ENCODE measurements around the gene ADAMTS15. TPM values are rescaled to one million over a fixed set of nuclear protein-coding genes. Genes with fewer than 3 reads are reported as not detected.

The ADAMTS15 gene
- total RNA-seq, 1 donor: 2.2 TPM

- peak overlapping the region; percentile 74 for H3K4me3 ChIP-seq (ENCODE audit: low read depth, low read length)
- DNase-seq (ENCODE audit: low read depth): peak; percentile 90
- peak; percentile 75 for TF ChIP-seq CTCF (IDR thresholded peaks at IDR 0.05; ENCODE audit: insufficient read depth, low read depth, low read length)
Observed at GRCh38 chr11:130449996-130450769, 1.7 kb downstream of the ADAMTS15 start.

GRCh38 chr11:130451231-130452019 is 3.0 kb downstream of the ADAMTS15 start:
- peak overlapping the region; percentile 74 for H3K4me3 ChIP-seq (ENCODE audit: low read depth, low read length)
- no peak for TF ChIP-seq CTCF (IDR thresholded peaks at IDR 0.05; ENCODE audit: insufficient read depth, low read depth, low read length)
- DNase-seq (ENCODE audit: low read depth): peak; percentile 27

GRCh38 chr11:130452176-130452575 is 3.7 kb downstream of the ADAMTS15 start:
- no peak overlapping the region for H3K4me3 ChIP-seq (ENCODE audit: low read depth, low read length)
- no peak for DNase-seq (ENCODE audit: low read depth)
- no peak for TF ChIP-seq CTCF (IDR thresholded peaks at IDR 0.05; ENCODE audit: insufficient read depth, low read depth, low read length)

- no peak overlapping the region for H3K4me3 ChIP-seq (ENCODE audit: low read depth, low read length)
Observed at GRCh38 chr11:130452940-130453339, 4.5 kb downstream of the ADAMTS15 start.

GRCh38 chr11:130454491-130455252 is 6.2 kb downstream of the ADAMTS15 start:
- DNase-seq (ENCODE audit: low read depth): no peak
- H3K4me3 ChIP-seq (ENCODE audit: low read depth, low read length): no peak overlapping the region
- no peak for TF ChIP-seq CTCF (IDR thresholded peaks at IDR 0.05; ENCODE audit: insufficient read depth, low read depth, low read length)

More at GRCh38 chr11:130452940-130453339, 4.5 kb downstream of the ADAMTS15 start:
- TF ChIP-seq CTCF (IDR thresholded peaks at IDR 0.05; ENCODE audit: insufficient read depth, low read depth, low read length): no peak
- DNase-seq (ENCODE audit: low read depth): no peak

GRCh38 chr11:130455483-130456127 is 7.2 kb downstream of the ADAMTS15 start:
- H3K4me3 ChIP-seq (ENCODE audit: low read depth, low read length): no peak overlapping the region
- no peak for TF ChIP-seq CTCF (IDR thresholded peaks at IDR 0.05; ENCODE audit: insufficient read depth, low read depth, low read length)
- no peak for DNase-seq (ENCODE audit: low read depth)
